ENCODE results near the gene NELFA. TPM values are rescaled to one million over a fixed set of nuclear protein-coding genes. Genes with fewer than 3 reads are reported as not detected.
A peak's percentile ranks its signal among the peaks of the same experiment; 100 is the strongest.
"Not testable (repeated sequence)": the region's sequence is repeated elsewhere in the genome, so short reads cannot be mapped to it uniquely, and the experiment has no call there.

The NELFA gene
- total and polyA plus RNA-seq, 2 donors from 2014 or later, result 17.8 to 39.1 TPM

DNA sequence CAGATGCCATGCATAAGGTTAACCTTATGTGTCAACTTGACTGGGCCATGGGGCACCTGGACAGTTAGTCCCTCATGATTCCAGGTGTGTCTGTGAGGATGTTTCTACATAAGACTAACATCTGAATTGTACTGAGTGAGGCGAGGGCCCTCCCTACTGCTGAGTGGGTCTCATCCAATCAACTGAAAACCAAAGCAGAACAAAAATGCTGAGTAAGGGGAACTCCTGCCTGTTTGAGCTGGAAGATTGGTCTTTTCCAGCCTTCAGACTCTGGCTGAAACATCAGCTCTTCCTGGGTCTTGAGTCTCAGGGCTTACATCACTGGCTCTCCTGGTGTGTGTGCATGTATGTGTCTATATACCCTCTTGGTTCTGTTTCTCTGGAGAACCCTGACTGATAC lies 13.8 kb downstream of the NELFA start:
- Histone ChIP-seq H3K9me3 (ENCODE audit: control insufficient read depth in 2 of 3, insufficient read depth in 1 of 3, low read length in 3 of 3) (peaks cover 0 to 10% (median 0%) of the 10 kb centered on the region in 3 donors), H3K4me1 (ENCODE audit: control insufficient read depth in 2 of 3, insufficient read depth in 2 of 3, low read depth in 1 of 3, low read length in 3 of 3) (peaks cover 0 to 8% (median 8%) of the 10 kb centered on the region in 3 donors), H3K27me3 (ENCODE audit: control insufficient read depth, insufficient read depth, low read length) (no peaks in the 10 kb centered on the region), H3K4me3 (ENCODE audit: low read length in 3 of 3) (no peak overlapping the region), H3K27ac (ENCODE audit: low read depth in 2 of 2, low read length in 2 of 2) (no peak overlapping the region), H3K36me3 (ENCODE audit: control insufficient read depth in 2 of 3, insufficient read depth in 3 of 3, low read length in 3 of 3) (peaks cover 0 to under 1% (median 0%) of the 10 kb centered on the region in 3 donors), H3K9ac (ENCODE audit: low read length in 3 of 3) (no peak overlapping the region)
- FAIRE-seq (no peak), DNase-seq (no peak)
- intact Hi-C loops (cut with DNase I), result no loop called here
- TF ChIP-seq CTCF (IDR thresholded peaks at IDR 0.05; ENCODE audit: borderline replicate concordance, extremely low read depth, insufficient read depth), result no peak

DNA sequence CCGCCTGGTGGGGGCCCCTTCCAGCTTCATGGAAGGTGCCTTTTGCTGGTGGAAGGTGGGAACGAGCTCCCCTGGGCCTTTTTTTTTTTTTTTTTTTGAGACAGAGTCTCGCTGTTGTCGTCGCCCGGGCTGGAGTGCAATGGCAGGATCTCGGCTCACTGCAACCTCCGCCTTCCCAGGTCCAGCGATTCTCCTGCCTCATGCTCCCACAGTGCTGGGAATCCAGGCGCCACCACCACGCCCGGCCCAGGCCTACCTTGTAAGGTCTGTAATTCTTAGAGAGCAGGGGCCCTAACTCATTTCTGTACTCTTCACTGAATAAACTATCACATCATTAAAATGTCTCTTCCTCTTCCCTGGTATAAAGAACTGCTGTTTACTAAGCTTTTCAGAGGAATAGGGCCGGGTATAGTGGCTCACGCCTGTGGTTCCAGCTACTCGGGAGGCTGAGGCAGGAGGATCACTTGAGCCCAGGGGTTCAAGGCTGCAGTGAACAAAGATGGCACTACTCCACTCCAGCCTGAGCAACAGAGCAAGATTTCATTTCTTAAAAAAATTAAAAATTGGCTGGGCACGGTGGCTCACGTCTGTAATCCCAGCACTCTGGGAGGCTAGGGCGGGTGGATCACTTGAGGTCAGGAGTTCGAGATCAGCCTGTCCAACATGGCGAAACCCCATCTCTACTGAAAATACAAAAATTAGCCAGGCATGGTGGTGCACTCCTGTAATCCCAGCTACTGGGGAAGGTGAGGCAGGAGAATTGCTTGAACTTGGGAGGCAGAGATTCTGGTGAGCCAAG lies 14.9 kb downstream of the NELFA start:
- H3K9me3 ChIP-seq (ENCODE audit: control insufficient read depth in 2 of 3, insufficient read depth in 1 of 3, low read length in 3 of 3); FAIRE-seq; DNase-seq; H3K9ac ChIP-seq (ENCODE audit: low read length in 3 of 3); H3K27me3 ChIP-seq (ENCODE audit: control insufficient read depth, insufficient read depth, low read length); intact Hi-C loops (cut with DNase I); H3K4me3 ChIP-seq (ENCODE audit: low read length in 3 of 3); H3K4me1 ChIP-seq (ENCODE audit: control insufficient read depth in 2 of 3, insufficient read depth in 2 of 3, low read depth in 1 of 3, low read length in 3 of 3); H3K27ac ChIP-seq (ENCODE audit: low read depth in 2 of 2, low read length in 2 of 2): not testable (repeated sequence)
- H3K36me3 ChIP-seq (ENCODE audit: control insufficient read depth in 2 of 3, insufficient read depth in 3 of 3, low read length in 3 of 3), result peaks cover 0 to 10% (median 0%) of the 10 kb centered on the region in 3 donors

- no peak overlapping the region for H3K9ac ChIP-seq (ENCODE audit: low read length in 3 of 3)
- no peak for DNase-seq
- H3K27ac ChIP-seq (ENCODE audit: low read depth in 2 of 2, low read length in 2 of 2), result no peak overlapping the region
- no peak for TF ChIP-seq CTCF (IDR thresholded peaks at IDR 0.05; ENCODE audit: borderline replicate concordance, extremely low read depth, insufficient read depth)
- peaks cover 0 to 9% (median 0%) of the 10 kb centered on the region in 3 donors for H3K9me3 ChIP-seq (ENCODE audit: control insufficient read depth in 2 of 3, insufficient read depth in 1 of 3, low read length in 3 of 3)
- peaks cover 0 to 13% (median 0%) of the 10 kb centered on the region in 3 donors for H3K36me3 ChIP-seq (ENCODE audit: control insufficient read depth in 2 of 3, insufficient read depth in 3 of 3, low read length in 3 of 3)
- H3K4me3 ChIP-seq (ENCODE audit: low read length in 3 of 3), result no peak overlapping the region
- intact Hi-C loops (cut with DNase I), result no loop called here
- no peak for FAIRE-seq
- no peaks in the 10 kb centered on the region for H3K27me3 ChIP-seq (ENCODE audit: control insufficient read depth, insufficient read depth, low read length)
- peaks cover 0 to 8% (median 8%) of the 10 kb centered on the region in 3 donors for H3K4me1 ChIP-seq (ENCODE audit: control insufficient read depth in 2 of 3, insufficient read depth in 2 of 3, low read depth in 1 of 3, low read length in 3 of 3)
These were observed 15.6 kb downstream of the NELFA start for GRCh38 chr4:1993169-1993516.

DNA sequence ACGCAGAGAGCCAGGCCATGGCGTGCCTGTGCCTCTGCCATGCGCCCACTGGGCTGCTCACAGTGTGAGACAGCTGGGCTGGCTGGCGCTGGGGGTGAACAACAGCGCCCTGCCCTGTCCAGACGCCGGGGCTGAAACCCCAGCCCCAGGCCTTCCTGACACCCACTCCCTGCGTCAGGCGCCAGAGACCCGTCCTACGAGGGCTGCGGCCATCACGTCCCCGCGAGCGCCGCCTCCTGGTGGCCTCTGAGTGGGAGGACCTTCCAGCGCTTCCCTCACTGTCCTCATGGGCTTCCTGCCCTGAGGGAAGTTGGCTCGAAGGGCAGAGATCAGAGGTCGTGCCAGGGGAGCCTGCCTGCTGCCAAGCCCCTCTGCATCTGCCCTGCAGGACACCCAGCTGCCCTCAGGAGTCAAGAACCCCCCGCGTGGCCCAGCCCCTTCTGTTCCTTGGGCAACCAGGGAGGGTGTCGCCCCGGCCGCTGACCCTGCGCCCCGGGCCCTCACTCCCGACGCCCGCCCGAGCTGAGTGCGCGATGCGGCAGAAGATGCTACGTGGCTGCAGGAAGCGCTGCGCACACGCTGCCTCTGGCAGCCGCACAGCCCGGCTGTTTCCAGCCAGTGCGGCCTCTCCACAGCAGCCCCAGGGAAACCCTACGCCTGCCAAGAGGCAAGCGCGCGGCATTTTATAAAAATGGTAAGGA lies 16.2 kb downstream of the NELFA start:
- FAIRE-seq (no peak), DNase-seq (peak in 1 of 5 donors; percentile 26)
- Histone ChIP-seq H3K4me1 (ENCODE audit: control insufficient read depth in 2 of 3, insufficient read depth in 2 of 3, low read depth in 1 of 3, low read length in 3 of 3) (peaks cover 0 to 8% (median 4%) of the 10 kb centered on the region in 3 donors), H3K9me3 (ENCODE audit: control insufficient read depth in 2 of 3, insufficient read depth in 1 of 3, low read length in 3 of 3) (peaks cover 0 to 7% (median 0%) of the 10 kb centered on the region in 3 donors), H3K9ac (ENCODE audit: low read length in 3 of 3) (no peak overlapping the region), H3K27ac (ENCODE audit: low read depth in 2 of 2, low read length in 2 of 2) (peak overlapping the region; percentile 80 to 85), H3K4me3 (ENCODE audit: low read length in 3 of 3) (no peak overlapping the region), H3K36me3 (ENCODE audit: control insufficient read depth in 2 of 3, insufficient read depth in 3 of 3, low read length in 3 of 3) (peaks cover 0 to 18% (median 0%) of the 10 kb centered on the region in 3 donors), H3K27me3 (ENCODE audit: control insufficient read depth, insufficient read depth, low read length) (no peaks in the 10 kb centered on the region)
- intact Hi-C loops (cut with DNase I), result no loop called here
- no peak for TF ChIP-seq CTCF (IDR thresholded peaks at IDR 0.05; ENCODE audit: borderline replicate concordance, extremely low read depth, insufficient read depth)
